SK-N-SH treated with all-trans-retinoic acid at 6 μM for 48 hours (cell line): Measurements from ENCODE around the gene APOH.

Source experiments
- ARNTL ChIP-seq: fragments of 450-650 bp; formaldehyde crosslinking; IDR thresholded peaks from 2 replicates; pipeline ENCODE4 v1.5.0; 2020; ENCODE audit warnings: low read depth, mild to moderate bottlenecking, moderate library complexity, borderline replicate concordance
- POU6F1 ChIP-seq: fragments of 250-450 bp; sonication (Bioruptor Pico); IDR thresholded peaks from 2 replicates; pipeline ENCODE4 v1.8.0; 2021; ENCODE audit warnings: low read depth, mild to moderate bottlenecking, moderate library complexity, borderline replicate concordance
- PPARA ChIP-seq: fragments of 250-450 bp; sonication (Bioruptor Pico); IDR thresholded peaks from 2 replicates; pipeline ENCODE4 v1.5.0; 2020; ENCODE audit warnings: mild to moderate bottlenecking, borderline replicate concordance
- ZC3H10 ChIP-seq: fragments of 250-450 bp; sonication (Bioruptor Pico); IDR thresholded peaks from 2 replicates; pipeline ENCODE4 v1.5.1; 2021; ENCODE audit warnings: mild to moderate bottlenecking, moderate library complexity
- ZFP3 ChIP-seq: fragments of 250-450 bp; sonication (Bioruptor Pico); IDR thresholded peaks from 2 replicates; pipeline ENCODE4 v1.5.0; 2020; ENCODE audit warnings: mild to moderate bottlenecking, moderate library complexity
- ZFP30 ChIP-seq: fragments of 450-650 bp; formaldehyde crosslinking; IDR thresholded peaks from 2 replicates; pipeline ENCODE4 v1.5.0; 2022; ENCODE audit warnings: mild to moderate bottlenecking, moderate library complexity
- ZNF8 ChIP-seq: fragments of 450-650 bp; formaldehyde crosslinking; IDR thresholded peaks from 2 replicates; pipeline ENCODE4 v1.5.0; 2020; ENCODE audit warnings: mild to moderate bottlenecking, moderate library complexity
- TF ChIP-seq, protein P1 (sequence below): fragments of 250-450 bp; sonication (Bioruptor Pico); IDR thresholded peaks from 2 replicates; pipeline ENCODE4 v1.5.0; 2020; ENCODE audit warnings: mild to moderate bottlenecking, moderate library complexity
- TF ChIP-seq, protein P2 (sequence below): fragments of 250-450 bp; sonication (Bioruptor Pico); IDR thresholded peaks from 2 replicates; pipeline ENCODE4 v1.8.0; 2020; ENCODE audit warnings: mild to moderate bottlenecking, moderate library complexity, borderline replicate concordance

DNA sequence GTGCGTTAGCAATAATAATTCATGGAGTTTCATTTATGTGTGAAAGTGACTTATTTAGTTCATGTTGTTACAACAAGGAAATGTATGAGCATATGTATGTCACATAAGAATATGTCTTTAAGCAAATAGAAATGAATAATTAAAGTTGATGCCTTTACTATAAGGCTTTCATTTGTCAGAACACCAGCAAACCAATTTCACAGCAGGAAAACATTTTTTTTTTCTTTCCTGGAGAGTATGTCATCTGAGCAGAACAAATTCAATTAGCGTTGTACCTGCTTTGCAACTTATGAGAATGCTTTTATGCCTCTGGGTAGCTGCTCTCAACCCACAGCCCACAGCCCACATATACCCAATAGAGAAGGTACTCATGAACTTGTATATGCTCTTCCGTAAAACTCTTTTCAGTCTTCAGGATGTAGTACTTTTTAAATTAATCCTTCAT, 26.3 kb upstream of the APOH start:
- TF ChIP-seq ZNF8 (CRISPR knock-in tag) (no peak), ARNTL (CRISPR knock-in tag) (no peak), ZFP30 (no peak), PPARA (CRISPR knock-in tag) (no peak), ZFP3 (no peak), ZC3H10 (no peak), POU6F1 (CRISPR knock-in tag) (no peak)
- TF ChIP-seq, protein P1, sequence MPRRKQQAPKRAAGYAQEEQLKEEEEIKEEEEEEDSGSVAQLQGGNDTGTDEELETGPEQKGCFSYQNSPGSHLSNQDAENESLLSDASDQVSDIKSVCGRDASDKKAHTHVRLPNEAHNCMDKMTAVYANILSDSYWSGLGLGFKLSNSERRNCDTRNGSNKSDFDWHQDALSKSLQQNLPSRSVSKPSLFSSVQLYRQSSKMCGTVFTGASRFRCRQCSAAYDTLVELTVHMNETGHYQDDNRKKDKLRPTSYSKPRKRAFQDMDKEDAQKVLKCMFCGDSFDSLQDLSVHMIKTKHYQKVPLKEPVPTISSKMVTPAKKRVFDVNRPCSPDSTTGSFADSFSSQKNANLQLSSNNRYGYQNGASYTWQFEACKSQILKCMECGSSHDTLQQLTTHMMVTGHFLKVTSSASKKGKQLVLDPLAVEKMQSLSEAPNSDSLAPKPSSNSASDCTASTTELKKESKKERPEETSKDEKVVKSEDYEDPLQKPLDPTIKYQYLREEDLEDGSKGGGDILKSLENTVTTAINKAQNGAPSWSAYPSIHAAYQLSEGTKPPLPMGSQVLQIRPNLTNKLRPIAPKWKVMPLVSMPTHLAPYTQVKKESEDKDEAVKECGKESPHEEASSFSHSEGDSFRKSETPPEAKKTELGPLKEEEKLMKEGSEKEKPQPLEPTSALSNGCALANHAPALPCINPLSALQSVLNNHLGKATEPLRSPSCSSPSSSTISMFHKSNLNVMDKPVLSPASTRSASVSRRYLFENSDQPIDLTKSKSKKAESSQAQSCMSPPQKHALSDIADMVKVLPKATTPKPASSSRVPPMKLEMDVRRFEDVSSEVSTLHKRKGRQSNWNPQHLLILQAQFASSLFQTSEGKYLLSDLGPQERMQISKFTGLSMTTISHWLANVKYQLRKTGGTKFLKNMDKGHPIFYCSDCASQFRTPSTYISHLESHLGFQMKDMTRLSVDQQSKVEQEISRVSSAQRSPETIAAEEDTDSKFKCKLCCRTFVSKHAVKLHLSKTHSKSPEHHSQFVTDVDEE (CRISPR knock-in tag): no peak; the same call in 1 of the 2 replicates
- TF ChIP-seq, protein P2, sequence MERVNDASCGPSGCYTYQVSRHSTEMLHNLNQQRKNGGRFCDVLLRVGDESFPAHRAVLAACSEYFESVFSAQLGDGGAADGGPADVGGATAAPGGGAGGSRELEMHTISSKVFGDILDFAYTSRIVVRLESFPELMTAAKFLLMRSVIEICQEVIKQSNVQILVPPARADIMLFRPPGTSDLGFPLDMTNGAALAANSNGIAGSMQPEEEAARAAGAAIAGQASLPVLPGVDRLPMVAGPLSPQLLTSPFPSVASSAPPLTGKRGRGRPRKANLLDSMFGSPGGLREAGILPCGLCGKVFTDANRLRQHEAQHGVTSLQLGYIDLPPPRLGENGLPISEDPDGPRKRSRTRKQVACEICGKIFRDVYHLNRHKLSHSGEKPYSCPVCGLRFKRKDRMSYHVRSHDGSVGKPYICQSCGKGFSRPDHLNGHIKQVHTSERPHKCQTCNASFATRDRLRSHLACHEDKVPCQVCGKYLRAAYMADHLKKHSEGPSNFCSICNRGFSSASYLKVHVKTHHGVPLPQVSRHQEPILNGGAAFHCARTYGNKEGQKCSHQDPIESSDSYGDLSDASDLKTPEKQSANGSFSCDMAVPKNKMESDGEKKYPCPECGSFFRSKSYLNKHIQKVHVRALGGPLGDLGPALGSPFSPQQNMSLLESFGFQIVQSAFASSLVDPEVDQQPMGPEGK (CRISPR knock-in tag): no peak
